ENCODE results near the gene TMEM222.
"Not testable (repeated sequence)": the region's sequence is repeated elsewhere in the genome, so short reads cannot be mapped to it uniquely, and the experiment has no call there.

TMEM222 gene, protein sequence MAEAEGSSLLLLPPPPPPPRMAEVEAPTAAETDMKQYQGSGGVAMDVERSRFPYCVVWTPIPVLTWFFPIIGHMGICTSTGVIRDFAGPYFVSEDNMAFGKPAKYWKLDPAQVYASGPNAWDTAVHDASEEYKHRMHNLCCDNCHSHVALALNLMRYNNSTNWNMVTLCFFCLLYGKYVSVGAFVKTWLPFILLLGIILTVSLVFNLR

GRCh38 chr1:27321813-27322568, at the start of gene TMEM222:
Gene TMEM222, plus strand, starts transcription at chr1:27322163. Its CDS starts 35 bp downstream, at chr1:27322198.
- TF ChIP-seq, protein P1, sequence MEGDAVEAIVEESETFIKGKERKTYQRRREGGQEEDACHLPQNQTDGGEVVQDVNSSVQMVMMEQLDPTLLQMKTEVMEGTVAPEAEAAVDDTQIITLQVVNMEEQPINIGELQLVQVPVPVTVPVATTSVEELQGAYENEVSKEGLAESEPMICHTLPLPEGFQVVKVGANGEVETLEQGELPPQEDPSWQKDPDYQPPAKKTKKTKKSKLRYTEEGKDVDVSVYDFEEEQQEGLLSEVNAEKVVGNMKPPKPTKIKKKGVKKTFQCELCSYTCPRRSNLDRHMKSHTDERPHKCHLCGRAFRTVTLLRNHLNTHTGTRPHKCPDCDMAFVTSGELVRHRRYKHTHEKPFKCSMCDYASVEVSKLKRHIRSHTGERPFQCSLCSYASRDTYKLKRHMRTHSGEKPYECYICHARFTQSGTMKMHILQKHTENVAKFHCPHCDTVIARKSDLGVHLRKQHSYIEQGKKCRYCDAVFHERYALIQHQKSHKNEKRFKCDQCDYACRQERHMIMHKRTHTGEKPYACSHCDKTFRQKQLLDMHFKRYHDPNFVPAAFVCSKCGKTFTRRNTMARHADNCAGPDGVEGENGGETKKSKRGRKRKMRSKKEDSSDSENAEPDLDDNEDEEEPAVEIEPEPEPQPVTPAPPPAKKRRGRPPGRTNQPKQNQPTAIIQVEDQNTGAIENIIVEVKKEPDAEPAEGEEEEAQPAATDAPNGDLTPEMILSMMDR (IDR thresholded peaks at IDR 0.05; ENCODE audit: extremely low read depth, missing control alignments), result no peak
- peak; percentile 97 for DNase-seq (ENCODE audit: low spot score)

- TF ChIP-seq, protein P1 (IDR thresholded peaks at IDR 0.05; ENCODE audit: extremely low read depth, missing control alignments), result no peak
- no peak for DNase-seq (ENCODE audit: low spot score)
Observed at GRCh38 chr1:27274204-27274603, 47.8 kb upstream of the TMEM222 start.

- no peak for DNase-seq (ENCODE audit: low spot score)
Observed at GRCh38 chr1:27275696-27276095, 46.3 kb upstream of the TMEM222 start.

DNA sequence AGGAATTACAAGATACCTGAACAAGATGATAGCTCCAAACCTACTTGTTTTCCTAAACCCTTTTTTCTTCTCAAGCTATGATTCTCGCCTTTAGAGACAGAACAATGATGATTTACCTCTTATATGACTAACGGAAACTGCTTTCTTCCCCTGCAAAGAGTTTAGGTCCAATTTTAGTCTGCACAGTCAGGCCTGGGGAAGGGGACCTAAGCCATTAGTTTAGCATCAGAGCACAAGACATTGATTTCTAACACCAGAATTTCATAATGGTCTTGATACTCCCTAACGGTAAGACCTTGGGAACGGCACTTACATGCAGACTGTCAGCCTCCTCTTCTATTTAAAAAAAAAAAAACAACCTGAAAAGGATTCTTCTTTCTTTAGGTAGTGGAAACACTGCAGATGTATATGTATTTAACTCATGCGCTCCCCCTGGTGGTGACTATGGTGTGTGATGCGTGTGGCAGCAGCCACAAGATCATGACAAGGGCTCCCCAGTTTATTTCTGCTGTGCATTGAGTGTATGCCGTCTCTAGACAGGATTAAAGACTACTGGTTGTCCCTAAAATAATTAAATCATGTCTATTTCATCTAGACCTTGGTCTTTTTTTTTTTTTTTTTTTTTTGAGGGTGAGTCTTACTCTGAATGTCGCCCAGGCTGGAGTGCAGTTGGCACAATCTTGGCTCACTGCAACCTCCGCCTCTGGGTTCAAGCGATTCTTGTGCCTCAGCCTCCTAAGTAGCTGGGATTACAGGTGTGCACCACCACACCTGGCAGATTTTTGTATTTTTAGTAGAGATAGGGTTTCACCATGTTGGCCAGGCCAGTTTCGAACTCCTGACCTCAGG, 37.3 kb upstream of the TMEM222 start:
- TF ChIP-seq, protein P1 (IDR thresholded peaks at IDR 0.05; ENCODE audit: extremely low read depth, missing control alignments), result peak; percentile 88
- peak; percentile 92 for DNase-seq (ENCODE audit: low spot score)

More at GRCh38 chr1:27275696-27276095, 46.3 kb upstream of the TMEM222 start:
- TF ChIP-seq, protein P1 (IDR thresholded peaks at IDR 0.05; ENCODE audit: extremely low read depth, missing control alignments), result no peak

GRCh38 chr1:27285274-27285660, 36.7 kb upstream of the TMEM222 start:
- TF ChIP-seq, protein P1 (IDR thresholded peaks at IDR 0.05; ENCODE audit: extremely low read depth, missing control alignments), result no peak
- DNase-seq (ENCODE audit: low spot score), result no peak

DNA sequence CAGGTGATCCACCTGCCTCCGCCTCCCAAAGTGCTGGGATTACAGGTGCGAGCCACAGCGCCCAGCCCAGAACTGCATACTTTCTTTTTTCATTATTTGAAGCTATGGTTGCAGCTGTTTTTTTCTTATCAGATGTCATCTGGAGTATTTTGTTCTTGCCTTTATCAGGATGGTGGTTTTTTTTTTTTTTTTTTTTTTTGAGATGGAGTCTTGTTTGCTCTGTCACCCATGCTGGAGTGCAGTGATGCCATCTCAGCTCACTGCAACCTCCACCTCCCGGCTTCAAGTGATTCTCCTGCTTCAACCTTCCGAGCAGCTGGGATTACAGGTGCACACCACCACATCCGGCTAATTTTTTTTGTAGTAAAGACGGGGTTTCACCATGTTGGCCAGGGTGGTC, 36.1 kb upstream of the TMEM222 start:
- not testable (repeated sequence) for DNase-seq (ENCODE audit: low spot score)

GRCh38 chr1:27289125-27289524, 32.8 kb upstream of the TMEM222 start:
- DNase-seq (ENCODE audit: low spot score), result not testable (repeated sequence)

DNA sequence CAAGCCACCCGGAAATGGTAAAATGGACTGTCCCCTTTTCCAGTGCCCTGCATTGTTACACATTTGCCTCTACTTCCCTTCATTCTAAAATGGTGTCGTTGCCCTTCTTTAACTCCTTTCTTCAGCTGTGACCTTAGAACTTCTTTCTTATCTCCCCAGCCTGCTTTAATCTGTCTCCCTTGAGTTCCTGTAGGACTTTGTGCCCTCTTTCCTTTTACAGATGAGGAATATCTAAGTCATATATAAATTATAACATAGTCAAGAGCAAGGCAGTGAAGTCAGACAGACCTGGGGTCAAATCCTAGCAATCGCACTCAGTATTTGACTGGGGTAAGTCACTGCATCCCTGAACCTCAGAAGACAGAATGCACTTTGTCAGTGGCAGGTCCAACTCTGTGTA, 31.4 kb upstream of the TMEM222 start:
- TF ChIP-seq, protein P1 (IDR thresholded peaks at IDR 0.05; ENCODE audit: extremely low read depth, missing control alignments), result no peak
- DNase-seq (ENCODE audit: low spot score), result no peak

All from GM20000 (cell line).